H1 (cell line): Measurements from ENCODE around the gene SMCHD1. TPM values are rescaled to one million over a fixed set of nuclear protein-coding genes. Genes with fewer than 3 reads are reported as not detected.

Experiments
- CTCF ChIA-PET: fragments of 300-600 bp; sonication (Branson Sonifier 250); formaldehyde crosslinking; loops from one replicate; lab custom pipeline; 2021; ENCODE audit not compliant: partially characterized antibody; lab: Charles Lee
- POLR2A ChIA-PET: fragments of 300-600 bp; sonication (Branson Sonifier 250); formaldehyde crosslinking; loops from one replicate; lab custom pipeline; 2021; ENCODE audit warnings: inconsistent platforms; ENCODE audit not compliant: partially characterized antibody; lab: Charles Lee
- DNase-seq, 2 experiments: peaks; one replicate each; pipeline versions ENCODE4 v3.0.0 to v3.0.0-alpha.2; 2010 to 2022; ENCODE audit warnings: low spot score in 2 of 2, low read depth in 1 of 2, mixed read lengths in 1 of 2
- FAIRE-seq: peaks from 2 replicates; lab custom pipeline; 2011; peaks lifted over from hg19 to GRCh38; lab: Jason Lieb, UNC
- H2AFZ ChIP-seq: 2 replicates; pipeline ENCODE4 v1.8.1; 2012; ENCODE audit warnings: low read length, inconsistent platforms
- H2AK5ac ChIP-seq: 2 replicates; pipeline ENCODE4 v1.6.1; 2013; ENCODE audit warnings: low read depth, low read length
- H2BK120ac ChIP-seq: replicated peaks from 2 replicates; pipeline ENCODE3; 2013; ENCODE audit warnings: low read depth, low read length, inconsistent platforms
- H2BK12ac ChIP-seq: 2 replicates; pipeline ENCODE4 v1.6.1; 2013; ENCODE audit warnings: low read depth, low read length
- H2BK15ac ChIP-seq: 2 replicates; pipeline ENCODE4 v1.6.1; 2013; ENCODE audit warnings: low read length
- H2BK20ac ChIP-seq: 2 replicates; pipeline ENCODE4 v1.6.1; 2013; ENCODE audit warnings: low read length
- H2BK5ac ChIP-seq: 2 replicates; pipeline ENCODE4 v1.6.1; 2013; ENCODE audit warnings: low read depth, low read length
- H3K14ac ChIP-seq: 2 replicates; pipeline ENCODE4 v1.6.1; 2013; ENCODE audit warnings: inconsistent platforms; ENCODE audit not compliant: insufficient read length
- H3K18ac ChIP-seq: 2 replicates; pipeline ENCODE4 v1.6.1; 2013; ENCODE audit warnings: low read length; ENCODE audit errors: extremely low read depth
- H3K23ac ChIP-seq: 2 replicates; pipeline ENCODE4 v1.6.1; 2013; ENCODE audit warnings: inconsistent platforms; ENCODE audit not compliant: insufficient read length
- H3K23me2 ChIP-seq: 2 replicates; pipeline ENCODE4 v1.6.1; 2013; ENCODE audit warnings: low read depth, low read length
- H3K27ac ChIP-seq: 2 replicates; pipeline ENCODE4 v1.6.1; 2011; ENCODE audit warnings: low read depth, low read length, inconsistent platforms
- H3K27me3 ChIP-seq, 4 experiments: replicated peaks in 1 of 4; 1 replicate in 1 of 4; 2 replicates in 3 of 4; pipeline versions ENCODE4 v1.6.1 to v1.8.1; 2011 to 2013; ENCODE audit warnings: low read length in 3 of 4, mild to moderate bottlenecking in 3 of 4, inconsistent platforms in 2 of 4, mixed read lengths in 2 of 4, moderate library complexity in 1 of 4; ENCODE audit not compliant: control insufficient read depth in 3 of 4, insufficient read depth in 3 of 4; ENCODE audit errors: extremely low read depth in 1 of 4
- H3K36me3 ChIP-seq, 4 experiments: 2 replicates each; pipeline versions ENCODE4 v1.6.1 to v1.8.1; 2011 to 2013; ENCODE audit warnings: mild to moderate bottlenecking in 4 of 4, low read length in 3 of 4, moderate library complexity in 2 of 4, control low read depth in 1 of 4, inconsistent platforms in 1 of 4; ENCODE audit not compliant: insufficient read depth in 4 of 4, control insufficient read depth in 2 of 4
- H3K4ac ChIP-seq: replicated peaks from 2 replicates; pipeline ENCODE3; 2013; ENCODE audit warnings: low read length, low read depth, mixed read lengths, inconsistent platforms; ENCODE audit not compliant: insufficient read length
- H3K4me1 ChIP-seq, 4 experiments: replicated peaks in 1 of 4; 1 replicate in 1 of 4; 2 replicates in 3 of 4; pipeline versions ENCODE4 v1.6.1 to v1.8.1; 2011 to 2013; ENCODE audit warnings: low read length in 3 of 4, inconsistent platforms in 2 of 4, mixed read lengths in 1 of 4; ENCODE audit not compliant: insufficient read depth in 4 of 4, control insufficient read depth in 3 of 4
- H3K4me2 ChIP-seq, 2 experiments: 2 replicates each; pipeline versions ENCODE4 v1.6.1 to v1.8.1; 2011 to 2013; ENCODE audit warnings: low read depth in 2 of 2, low read length in 2 of 2, control low read depth in 1 of 2, inconsistent platforms in 1 of 2, mild to moderate bottlenecking in 1 of 2; ENCODE audit not compliant: insufficient read depth in 1 of 2
- H3K4me3 ChIP-seq, 4 experiments: fragments of 200-600, 300-600 bp in 1 of 4; sonication (generic), shearing (Covaris generic), sonication (Bioruptor Twin) in 1 of 4; 2 replicates each; pipeline versions ENCODE4 v1.5.1 to v1.8.1; 2011 to 2016; ENCODE audit warnings: low read length in 4 of 4, low read depth in 3 of 4, control low read depth in 2 of 4, inconsistent platforms in 2 of 4, mild to moderate bottlenecking in 2 of 4, mixed read lengths in 1 of 4, moderate library complexity in 1 of 4; ENCODE audit not compliant: insufficient read depth in 2 of 4; ENCODE audit errors: extremely low read depth in 1 of 4
- H3K56ac ChIP-seq: replicated peaks from 2 replicates; pipeline ENCODE3; 2013; ENCODE audit warnings: low read depth, mild to moderate bottlenecking, mixed read lengths, low read length, inconsistent platforms; ENCODE audit not compliant: insufficient read length
- H3K79me1 ChIP-seq: 2 replicates; pipeline ENCODE4 v1.6.1; 2013; ENCODE audit warnings: low read depth, low read length, control low read depth
- H3K79me2 ChIP-seq, 2 experiments: 2 replicates each; pipeline versions ENCODE4 v1.6.1 to v1.8.1; 2012 to 2013; ENCODE audit warnings: low read length in 2 of 2, mild to moderate bottlenecking in 2 of 2, inconsistent platforms in 1 of 2; ENCODE audit not compliant: insufficient read depth in 2 of 2, control insufficient read depth in 1 of 2
- H3K9ac ChIP-seq, 4 experiments: replicated peaks in 1 of 4; 1 replicate in 1 of 4; 2 replicates in 3 of 4; pipeline versions ENCODE4 v1.6.1 to v1.8.1; 2011 to 2013; ENCODE audit warnings: low read depth in 3 of 4, low read length in 3 of 4, control low read depth in 2 of 4, mild to moderate bottlenecking in 2 of 4, moderate library complexity in 2 of 4, inconsistent platforms in 1 of 4; ENCODE audit errors: extremely low read depth in 1 of 4
- H3K9me3 ChIP-seq, 2 experiments: 2 replicates each; pipeline versions ENCODE4 v1.6.1 to v1.8.1; 2012 to 2013; ENCODE audit warnings: mild to moderate bottlenecking in 2 of 2, moderate library complexity in 2 of 2, control low read depth in 1 of 2, inconsistent platforms in 1 of 2, low read depth in 1 of 2, low read length in 1 of 2, mixed read lengths in 1 of 2; ENCODE audit not compliant: insufficient read depth in 2 of 2
- H4K20me1 ChIP-seq, 2 experiments: replicated peaks in 1 of 2; 2 replicates each; pipeline versions ENCODE3 to v1.8.1; 2011 to 2013; ENCODE audit warnings: inconsistent platforms in 2 of 2, low read length in 2 of 2, mild to moderate bottlenecking in 1 of 2; ENCODE audit not compliant: insufficient read depth in 2 of 2, control insufficient read depth in 1 of 2
- H4K5ac ChIP-seq: 2 replicates; pipeline ENCODE4 v1.6.1; 2013; ENCODE audit warnings: low read length, low read depth, mixed read lengths, inconsistent platforms; ENCODE audit not compliant: insufficient read length
- H4K8ac ChIP-seq: 2 replicates; pipeline ENCODE4 v1.8.0; 2013; ENCODE audit warnings: mild to moderate bottlenecking, moderate library complexity, low read length, inconsistent platforms; ENCODE audit not compliant: insufficient read depth; ENCODE audit errors: extremely low read depth
- H4K91ac ChIP-seq: replicated peaks from 2 replicates; pipeline ENCODE3; 2013; ENCODE audit warnings: low read length, mixed read lengths, inconsistent platforms; ENCODE audit not compliant: insufficient read length
- BACH1 ChIP-seq: IDR thresholded peaks from 2 replicates; pipeline ENCODE4 v1.6.1; 2012; ENCODE audit warnings: low read length, improper control_type of control experiment
- SAP30 ChIP-seq: fragments of 300-600 bp; sonication (generic); IDR thresholded peaks from 2 replicates; pipeline ENCODE4 v1.7.1; 2012; ENCODE audit warnings: low read length, moderate library complexity, mild to moderate bottlenecking, inconsistent platforms; ENCODE audit not compliant: insufficient read depth, insufficient replicate concordance
- YY1 ChIP-seq: IDR thresholded peaks from 2 replicates; pipeline ENCODE4 v1.6.1; 2011; ENCODE audit warnings: low read depth, mild to moderate bottlenecking, low read length
- WGBS, 2 experiments: shearing (Covaris generic) in 1 of 2; methylation state at CpG; one replicate each; pipeline versions ENCODE4 v1.1.6 to v1.1.7; 2013 to 2015; ENCODE audit warnings: low lambda C conversion rate in 2 of 2, mixed read lengths in 2 of 2, inconsistent platforms in 1 of 2, low coverage in 1 of 2, missing lambda C conversion rate in 1 of 2; ENCODE audit not compliant: insufficient replicate concordance in 2 of 2, insufficient coverage in 1 of 2, insufficient read length in 1 of 2; ENCODE audit errors: extremely low coverage in 1 of 2, missing lambda C conversion rate in 1 of 2; 5-methylcytosine and 5-hydroxymethylcytosine counted together
- polyA plus RNA-seq, 7 experiments: library from polyadenylated mRNA; depleted of rRNA in 3 of 7; stranded (reverse) in 5 of 7; unstranded in 2 of 7; fragments of >200 nt in 5 of 7; fragments of 200-250 nt in 2 of 7; gene quantifications; 1 replicate in 5 of 7; 2 replicates in 1 of 7; 4 replicates in 1 of 7; pipeline versions ENCODE4 v1.2.1 to v1.2.3, GENCODE V29; 2011 to 2013; ENCODE audit warnings: missing spikeins in 2 of 7, mixed read lengths in 2 of 7
- total RNA-seq: library from RNA; stranded (reverse); fragmentation: NEBNext Ultra II Directional; extraction: Animal tissue kit (Norgen Biotek cat#: 25700); gene quantifications from 2 replicates; pipeline ENCODE4 v1.2.1, GENCODE V29; 2021

Gene SMCHD1
- total and polyA plus RNA-seq, 2 of the 8 experiments (the other 6 are each of a cell fraction or from before 2014, with no cell fraction given) = 9.3 to 32.0 TPM

DNA sequence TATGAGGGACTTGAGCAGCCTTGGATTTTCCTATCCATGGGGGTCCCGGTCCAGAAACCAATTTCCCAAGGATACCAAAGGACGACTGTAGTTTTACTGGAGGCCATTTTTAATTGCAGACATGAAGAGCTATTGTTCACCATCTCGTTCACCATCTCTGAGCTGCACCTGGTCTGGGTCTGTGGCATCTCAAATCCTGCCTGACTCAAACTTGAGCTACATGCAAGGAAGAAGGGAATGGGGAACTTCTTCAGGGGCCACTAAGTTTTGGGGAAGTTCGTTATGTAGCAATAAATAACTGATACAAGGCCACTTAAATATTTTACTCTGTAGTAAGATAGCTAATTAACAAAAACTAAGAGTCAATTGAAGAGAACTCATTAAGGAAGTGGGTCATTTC, 2.1 kb upstream of the SMCHD1 start:
- Histone ChIP-seq H3K36me3 (no peaks in the 10 kb centered on the region), H2AK5ac (no peak overlapping the region), H2AFZ (no peak overlapping the region), H3K9me3 (no peaks in the 10 kb centered on the region), H3K27ac (no peak overlapping the region), H3K23ac (no peak overlapping the region), H3K4me2 (peak overlapping the region in 1 of 2 experiments; percentile 91; a peak in 2 of 4 replicates), H3K9ac (no peak overlapping the region), H3K27me3 (peaks cover 3 to 25% (median 22%) of the 10 kb centered on the region in 4 experiments), H4K8ac (no peak overlapping the region), H3K4me1 (peaks cover 0 to 9% (median 4%) of the 10 kb centered on the region in 4 experiments; a peak in 5 of 7 replicates), H3K79me1 (0 out of 2 replicates have a peak, but pooled peaks cover 3% of the 10 kb centered on the region), H4K91ac (no peak overlapping the region), H3K18ac (no peak overlapping the region), H2BK15ac (no peak overlapping the region), H4K5ac (no peak overlapping the region), H4K20me1 (peaks cover 7 to 11% of the 10 kb centered on the region in 2 experiments), H2BK5ac (no peak overlapping the region), H2BK12ac (no peak overlapping the region), H3K56ac (no peak overlapping the region), H3K23me2 (peaks cover 21% of the 10 kb centered on the region), H3K79me2 (peaks cover 0 to 21% of the 10 kb centered on the region in 2 experiments; a peak in 2 of 4 replicates), H3K14ac (no peak overlapping the region), H3K4me3 (peak overlapping the region in 1 of 4 experiments; percentile 97; a peak in 1 of 8 replicates), H2BK120ac (no peak overlapping the region), H2BK20ac (no peak overlapping the region), H3K4ac (no peak overlapping the region)
- POLR2A ChIA-PET = interaction anchor here (0.6 to 1.1 kb wide), 3 partner anchors 82 to 259 kb away, joined by 3 to 4 read pairs (median 3); partner anchors contain the start of genes METTL4 and NDC80
- FAIRE-seq (no peak), DNase-seq (no peak)
- TF ChIP-seq SAP30 (no peak), YY1 (peak; percentile 77; the same call in 1 of the 2 replicates), BACH1 (no peak)
- 42% methylated on average over 4 of the region's 4 CpGs; no CpG with 5 or more reads in 1 of the 2 experiments for WGBS, 2 experiments
- CTCF ChIA-PET = no interaction called here
